NCI-H2029 (cell line): ENCODE measurements around the gene TRIM72.
"Not testable (repeated sequence)": the region's sequence is repeated elsewhere in the genome, so short reads cannot be mapped to it uniquely, and the experiment has no call there.

Source experiments
- DNase-seq: peaks from one replicate; lab custom pipeline; 2025; lab: John Stamatoyannopoulos, UW

TRIM72 gene

GRCh38 chr16:31190818-31191444 is 23.0 kb upstream of the TRIM72 start:
- DNase-seq = no peak

GRCh38 chr16:31191697-31192428 is 22.1 kb upstream of the TRIM72 start:
- DNase-seq = no peak

GRCh38 chr16:31192856-31193642 is 20.9 kb upstream of the TRIM72 start:
- DNase-seq = no peak

GRCh38 chr16:31193874-31194273 is 20.0 kb upstream of the TRIM72 start:
- DNase-seq = no peak

GRCh38 chr16:31194898-31195297 is 19.0 kb upstream of the TRIM72 start:
- no peak for DNase-seq

GRCh38 chr16:31195861-31196260 is 18.1 kb upstream of the TRIM72 start:
- not testable (repeated sequence) for DNase-seq

- no peak for DNase-seq
Measured at GRCh38 chr16:31196324-31197088, 17.4 kb upstream of the TRIM72 start.

GRCh38 chr16:31198207-31198882 is 15.6 kb upstream of the TRIM72 start:
- no peak for DNase-seq

- no peak for DNase-seq
Measured at GRCh38 chr16:31199430-31200041, 14.4 kb upstream of the TRIM72 start.

- DNase-seq = not testable (repeated sequence)
Measured at GRCh38 chr16:31200111-31200510, 13.8 kb upstream of the TRIM72 start.

GRCh38 chr16:31200821-31201568 is 12.9 kb upstream of the TRIM72 start:
- no peak for DNase-seq

- DNase-seq = no peak
Measured at GRCh38 chr16:31201582-31202413, 12.1 kb upstream of the TRIM72 start.

- DNase-seq = no peak
Measured at GRCh38 chr16:31202414-31203375, 11.2 kb upstream of the TRIM72 start, which contains the start of gene PYCARD. Gene PYCARD, minus strand, starts transcription at chr16:31202760. Its CDS starts 70 bp downstream, at chr16:31202690.

GRCh38 chr16:31204871-31205666 is 8.8 kb upstream of the TRIM72 start:
- no peak for DNase-seq

GRCh38 chr16:31206776-31207175 is 7.1 kb upstream of the TRIM72 start:
- DNase-seq = no peak

- no peak for DNase-seq
Measured at GRCh38 chr16:31213342-31213741, 577 bp upstream of the TRIM72 start.

- no peak for DNase-seq
Measured at GRCh38 chr16:31214708-31215286, 878 bp downstream of the TRIM72 start.
